Esophagus muscularis mucosa (tissue), 4 donors: Measurements from ENCODE around the gene MTCH1.

Source experiments
- CTCF ChIP-seq, 3 experiments: fragments of 200-600 bp in 2 of 3; fragments of 450-650 bp in 1 of 3; sonication (generic) in 2 of 3; IDR thresholded peaks; one replicate each; pipeline ENCODE4 v1.5.1; 2017 to 2019; ENCODE audit warnings: antibody characterized with exemption in 3 of 3, mild to moderate bottlenecking in 2 of 3, moderate library complexity in 1 of 3
- EP300 ChIP-seq: sonication (generic); formaldehyde crosslinking; IDR thresholded peaks from one replicate; pipeline ENCODE4 v1.6.1; 2017; ENCODE audit warnings: antibody characterized with exemption
- POLR2A ChIP-seq: fragments of 450-650 bp; IDR thresholded peaks from one replicate; pipeline ENCODE4 v1.6.1; 2017; ENCODE audit warnings: antibody characterized with exemption, moderate library complexity, mild to moderate bottlenecking, low read depth
- POLR2AphosphoS5 ChIP-seq, 2 donors: sonication (generic); formaldehyde crosslinking; IDR thresholded peaks; one replicate each; pipeline ENCODE4 v1.6.1; 2017; ENCODE audit warnings: antibody characterized with exemption in 2 of 2

DNA sequence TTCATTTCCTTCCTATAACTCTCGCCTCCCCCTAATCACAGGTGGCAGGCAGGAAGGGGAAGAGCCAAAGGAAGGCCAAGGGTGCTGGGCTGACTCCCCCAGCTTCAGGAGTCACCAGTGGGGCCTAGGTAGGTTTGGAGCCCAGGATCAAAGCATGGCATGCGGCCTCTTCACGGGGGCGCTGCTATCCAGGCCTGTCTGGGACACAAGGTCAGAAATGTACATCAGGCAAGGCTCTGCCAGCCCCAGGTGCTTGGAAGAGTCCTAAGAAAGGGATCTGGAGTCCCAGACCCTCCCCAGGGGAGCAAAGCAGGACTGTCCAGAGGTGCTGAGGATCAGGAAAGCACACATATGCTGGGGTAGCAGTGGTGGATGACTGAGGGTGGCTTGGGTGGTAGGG, 21.1 kb downstream of the MTCH1 start:
- no peak for TF ChIP-seq CTCF (IDR thresholded peaks at IDR 0.05)
- no peak for TF ChIP-seq POLR2A
- no peak for TF ChIP-seq POLR2AphosphoS5 (IDR thresholded peaks at IDR 0.05)
- TF ChIP-seq EP300 = no peak
